Ramos (cell line): Measurements from ENCODE around the gene AJM1.
"Not testable (repeated sequence)": the region's sequence is repeated elsewhere in the genome, so short reads cannot be mapped to it uniquely, and the experiment has no call there.

Experiments used
- in situ Hi-C: fragments of 300-500 bp; cut with MboI; formaldehyde crosslinking; loops from one replicate; pipeline ENCODE4 v1.14.3; 2022; ENCODE audit warnings: low sequenced_read_pairs; ENCODE audit not compliant: unreplicated experiment

The AJM1 gene

GRCh38 chr9:136863623-136864273, 21.5 kb downstream of the AJM1 start:
- in situ Hi-C loops, result no loop called here

- in situ Hi-C loops, result no loop called here
Observed at GRCh38 chr9:136865041-136865767, 22.9 kb downstream of the AJM1 start.

GRCh38 chr9:136865768-136866103, 23.5 kb downstream of the AJM1 start:
- in situ Hi-C loops, result no loop called here

GRCh38 chr9:136866898-136867421, 24.7 kb downstream of the AJM1 start:
- in situ Hi-C loops, result not testable (repeated sequence)

GRCh38 chr9:136867480-136867879, 25.2 kb downstream of the AJM1 start:
- in situ Hi-C loops, result no loop called here

GRCh38 chr9:136867917-136868316, 25.6 kb downstream of the AJM1 start:
- in situ Hi-C loops, result no loop called here

- in situ Hi-C loops, result no loop called here
Observed at GRCh38 chr9:136868644-136869043, 26.4 kb downstream of the AJM1 start.

GRCh38 chr9:136869611-136870010, 27.3 kb downstream of the AJM1 start:
- in situ Hi-C loops, result not testable (repeated sequence)

- in situ Hi-C loops, result no loop called here
Observed at GRCh38 chr9:136875155-136875554, 32.9 kb downstream of the AJM1 start.

GRCh38 chr9:136876476-136876875, 34.2 kb downstream of the AJM1 start:
- in situ Hi-C loops, result no loop called here

- in situ Hi-C loops, result no loop called here
Observed at GRCh38 chr9:136880651-136881050, 38.4 kb downstream of the AJM1 start.

GRCh38 chr9:136881691-136882108, 39.4 kb downstream of the AJM1 start:
- in situ Hi-C loops, result no loop called here

GRCh38 chr9:136882109-136882946, 40.0 kb downstream of the AJM1 start:
- in situ Hi-C loops, result no loop called here

GRCh38 chr9:136882947-136883283, 40.6 kb downstream of the AJM1 start:
- in situ Hi-C loops, result not testable (repeated sequence)

- in situ Hi-C loops, result not testable (repeated sequence)
Observed at GRCh38 chr9:136883670-136884069, 41.4 kb downstream of the AJM1 start.

- in situ Hi-C loops, result no loop called here
Observed at GRCh38 chr9:136885950-136886578, 43.8 kb downstream of the AJM1 start, which contains the start of gene TRAF2. Gene TRAF2 (plus strand): TSS chr9:136886516. CDS start chr9:136898741, 12,225 bp downstream.

GRCh38 chr9:136886610-136887597, 44.6 kb downstream of the AJM1 start:
- in situ Hi-C loops, result no loop called here

- in situ Hi-C loops, result no loop called here
Observed at GRCh38 chr9:136888454-136888853, 46.2 kb downstream of the AJM1 start.

- in situ Hi-C loops, result no loop called here
Observed at GRCh38 chr9:136889858-136890257, 47.6 kb downstream of the AJM1 start.
